Hypothalamus (tissue), 51 donors: Measurements from ENCODE around the gene UEVLD.
A peak's percentile ranks its signal among the peaks of the same experiment; 100 is the strongest.

ENCODE experiments used
- DNase-seq, 51 donors: peaks; one replicate each; lab custom pipeline; 2025; lab: John Stamatoyannopoulos, UW

UEVLD gene

DNA sequence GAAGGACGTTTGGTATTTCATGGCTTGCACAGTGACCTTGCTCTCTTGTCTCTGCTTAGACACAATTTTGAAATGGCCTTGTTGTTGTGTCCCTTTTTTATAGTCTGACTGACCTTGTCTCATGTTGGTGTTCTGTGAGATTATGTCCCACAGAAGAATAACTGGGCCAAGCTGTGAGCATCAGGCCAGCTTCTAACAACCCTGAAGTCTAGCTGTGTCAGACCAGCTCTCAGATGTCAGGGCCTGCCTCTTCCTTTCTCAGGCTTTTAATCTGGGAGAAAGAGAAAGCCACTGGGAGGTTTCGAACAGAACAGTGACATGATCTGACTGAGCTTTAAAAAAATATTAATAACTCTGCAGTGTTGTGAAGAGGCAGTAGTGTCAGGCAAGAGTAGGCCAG, 2.0 kb upstream of the UEVLD start:
- DNase-seq = no peak

DNA sequence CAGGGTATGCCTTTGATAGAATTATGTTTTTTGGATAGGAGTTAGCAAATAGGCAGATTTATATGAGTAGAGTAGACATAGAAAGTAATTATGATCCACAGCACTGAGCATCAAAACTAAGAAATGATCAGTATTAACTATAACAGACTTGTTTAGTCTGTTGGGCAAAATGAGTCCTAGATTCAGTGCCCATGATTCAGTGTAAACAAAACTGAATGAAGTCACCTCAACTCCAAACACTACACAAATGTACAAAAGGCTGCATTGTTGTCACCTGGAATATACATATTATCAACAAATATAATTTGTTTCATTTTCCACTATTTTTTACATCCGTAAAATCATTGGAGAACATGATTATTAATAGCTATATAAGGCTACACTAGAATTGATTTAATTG, 6.7 kb downstream of the UEVLD start:
- DNase-seq = no peak

DNA sequence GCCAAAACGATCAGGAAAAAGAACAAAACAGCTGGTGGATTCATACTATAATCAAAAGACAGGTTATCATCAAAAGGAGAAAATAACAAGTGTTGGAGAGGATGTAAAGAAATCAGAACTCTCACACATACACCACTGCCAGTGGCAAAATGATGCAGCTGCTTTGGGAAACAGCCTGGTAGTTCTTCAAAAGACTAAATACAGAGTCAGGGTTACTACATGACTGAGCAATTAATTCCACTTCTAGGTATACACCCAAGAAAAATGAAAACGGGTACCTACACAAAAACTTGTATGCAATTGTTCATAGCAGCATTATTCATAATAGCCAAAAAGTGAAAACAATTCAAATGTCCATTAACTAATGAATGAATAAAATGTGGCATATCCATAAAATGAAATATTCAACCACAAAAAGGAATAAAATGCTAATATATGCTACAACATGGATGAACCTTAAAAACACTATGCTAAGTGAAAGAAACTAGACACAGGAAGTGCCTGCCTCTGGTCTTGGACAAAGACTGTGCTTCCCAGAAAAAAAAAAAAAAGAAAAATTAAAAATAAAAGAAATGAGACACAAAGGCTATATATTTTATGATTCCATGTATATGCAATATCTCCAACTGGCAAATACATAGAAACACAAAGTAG, 8.3 kb downstream of the UEVLD start:
- no peak for DNase-seq

DNA sequence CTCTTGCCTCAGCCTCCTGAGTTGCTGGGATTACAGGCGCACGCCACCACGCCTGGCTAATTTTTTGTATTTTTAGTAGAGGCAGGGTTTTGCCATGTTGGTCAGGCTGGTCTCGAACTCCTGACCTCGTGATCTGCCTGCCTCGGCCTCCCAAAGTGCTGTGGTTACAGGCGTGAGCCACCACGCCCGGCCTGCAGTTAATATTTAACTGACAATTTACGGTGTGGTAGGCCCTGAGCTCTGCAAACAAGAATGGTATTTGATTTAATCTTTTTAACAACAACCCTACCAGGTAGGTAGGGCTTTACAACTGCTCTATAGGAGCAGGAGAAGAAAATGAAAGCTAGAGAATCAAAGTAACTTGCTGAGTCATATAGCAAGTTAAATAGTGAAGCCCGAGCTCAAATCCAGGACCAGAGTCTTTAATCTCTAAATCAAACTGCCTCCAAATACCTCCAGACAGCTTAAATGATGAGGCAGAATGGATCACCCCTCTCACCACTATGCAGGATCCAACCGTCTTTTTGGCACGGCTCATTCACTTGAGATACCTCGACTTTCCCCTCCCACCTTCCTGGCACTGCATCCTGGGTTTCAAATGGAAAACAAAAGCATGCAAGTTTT, 9.4 kb downstream of the UEVLD start:
- no peak for DNase-seq

DNA sequence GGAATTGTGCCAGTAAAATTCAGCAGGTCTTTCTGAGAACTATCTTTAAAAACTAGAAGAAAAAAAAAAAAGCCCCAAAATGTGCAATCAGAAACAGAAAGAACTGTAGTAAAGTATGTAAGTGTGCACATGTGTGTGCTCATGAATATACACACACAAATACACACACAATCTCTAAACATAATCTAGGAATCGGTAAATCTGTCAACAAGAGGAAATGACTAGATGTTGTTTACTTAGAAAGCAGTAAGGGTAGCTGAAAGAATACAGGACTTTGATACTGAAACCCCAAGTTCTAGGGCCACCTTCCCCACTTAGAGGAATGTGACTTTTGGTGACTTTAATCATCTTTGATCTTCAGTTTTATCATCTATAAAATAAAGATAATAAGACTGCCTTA, 13.2 kb downstream of the UEVLD start:
- DNase-seq = no peak

DNA sequence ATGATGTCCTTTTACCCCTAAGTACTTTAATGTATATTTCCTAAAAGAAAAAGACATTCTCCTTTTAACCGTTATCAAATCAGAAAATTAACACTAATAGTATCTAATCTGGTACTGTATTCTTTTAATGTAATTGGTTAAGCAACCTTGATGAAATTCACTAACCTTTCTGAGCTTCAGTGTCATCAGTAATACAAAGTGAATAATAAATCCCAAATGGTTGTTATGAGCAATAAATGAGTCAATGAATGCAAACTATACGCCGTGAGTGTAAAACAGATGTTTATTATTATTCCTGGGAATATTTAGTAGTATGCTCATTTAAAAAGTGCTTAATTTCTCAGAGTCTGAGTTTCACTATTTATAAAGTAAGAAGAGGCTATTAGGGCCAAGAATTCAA, 21.5 kb downstream of the UEVLD start:
- DNase-seq = no peak

DNA sequence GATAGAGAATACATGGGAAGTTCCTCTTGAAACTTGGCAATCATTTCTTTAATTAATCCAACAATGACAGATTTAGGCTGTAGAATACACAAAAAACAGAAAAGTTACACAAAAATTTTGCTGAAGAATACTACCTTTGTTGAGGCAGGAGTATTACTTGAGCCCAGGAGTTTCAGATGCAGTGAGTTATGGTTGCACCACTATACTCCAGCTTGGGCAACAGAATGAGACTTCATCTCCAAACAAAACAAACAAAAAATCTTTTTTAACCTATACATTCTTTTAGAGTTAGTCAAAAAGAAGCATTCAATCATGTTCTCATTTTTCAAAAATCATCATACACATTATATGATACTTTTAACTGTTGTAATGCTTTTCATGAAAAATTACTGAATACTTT, 22.1 kb downstream of the UEVLD start:
- DNase-seq = no peak

DNA sequence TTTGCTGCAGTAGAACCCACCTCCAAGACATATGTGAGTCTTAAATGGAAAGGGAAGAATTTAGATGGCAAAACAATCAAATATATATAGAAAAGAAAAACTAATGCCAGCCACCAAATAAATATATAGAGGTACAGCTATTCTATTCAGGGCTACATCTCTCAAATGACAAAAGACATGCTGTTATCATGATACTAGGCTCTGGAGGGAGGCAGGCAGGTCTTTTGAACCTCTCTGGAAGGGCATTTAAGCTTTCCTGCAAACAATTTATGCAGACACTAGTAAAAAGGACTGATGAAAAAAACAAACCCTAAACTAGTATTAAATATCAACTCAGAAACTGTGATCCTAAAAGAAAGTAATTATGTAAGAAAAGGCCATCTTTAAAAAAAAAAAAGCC, 24.4 kb downstream of the UEVLD start:
- DNase-seq = no peak

DNA sequence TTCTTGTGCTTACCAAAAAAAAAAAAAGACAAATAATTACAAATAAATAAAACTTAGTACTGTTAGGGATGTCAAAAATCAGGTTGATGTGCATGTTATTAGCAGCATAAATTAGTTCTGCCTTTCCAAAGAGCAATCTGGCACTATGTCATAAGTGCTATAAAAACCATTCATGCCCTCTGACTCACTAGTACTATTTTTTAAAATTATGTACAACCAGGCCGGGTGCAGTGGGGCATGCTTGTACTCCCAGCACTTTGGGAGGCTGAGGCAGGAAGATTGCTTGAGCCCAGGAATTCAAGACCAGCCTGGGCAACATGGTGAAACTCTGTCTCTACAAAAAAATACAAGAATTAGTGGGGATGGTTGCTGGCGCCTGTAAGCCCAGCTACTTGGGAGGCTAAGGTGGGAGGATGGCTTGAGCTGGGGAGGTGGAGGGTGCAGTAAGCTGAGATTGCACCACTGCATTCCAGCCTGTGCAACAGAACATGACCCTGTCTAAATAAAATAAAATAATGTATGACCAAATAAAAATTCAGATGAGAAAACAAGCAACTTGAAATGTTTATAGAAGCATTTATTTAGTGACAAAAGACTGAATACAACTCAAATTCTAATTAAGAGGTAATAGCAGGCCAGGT, 25.3 kb downstream of the UEVLD start:
- no peak for DNase-seq

DNA sequence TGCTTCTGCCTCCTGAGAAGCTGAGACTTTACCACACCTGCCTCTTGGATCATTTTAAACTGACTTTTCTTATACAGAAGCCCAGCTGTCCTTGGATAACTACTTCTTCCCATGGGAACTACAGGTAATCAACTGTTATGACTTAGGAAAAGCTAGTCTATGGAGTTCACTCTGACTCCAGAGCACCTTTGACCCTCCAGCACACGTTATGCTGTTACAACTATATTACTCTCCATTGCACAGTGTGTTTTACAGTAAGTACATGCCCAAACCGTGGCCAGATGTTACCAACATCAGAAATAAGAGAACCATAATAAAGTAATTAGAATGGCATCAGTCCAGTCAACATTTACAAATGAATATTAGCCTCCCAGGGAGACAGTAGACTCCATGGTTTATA, 40.5 kb downstream of the UEVLD start:
- DNase-seq = no peak

DNA sequence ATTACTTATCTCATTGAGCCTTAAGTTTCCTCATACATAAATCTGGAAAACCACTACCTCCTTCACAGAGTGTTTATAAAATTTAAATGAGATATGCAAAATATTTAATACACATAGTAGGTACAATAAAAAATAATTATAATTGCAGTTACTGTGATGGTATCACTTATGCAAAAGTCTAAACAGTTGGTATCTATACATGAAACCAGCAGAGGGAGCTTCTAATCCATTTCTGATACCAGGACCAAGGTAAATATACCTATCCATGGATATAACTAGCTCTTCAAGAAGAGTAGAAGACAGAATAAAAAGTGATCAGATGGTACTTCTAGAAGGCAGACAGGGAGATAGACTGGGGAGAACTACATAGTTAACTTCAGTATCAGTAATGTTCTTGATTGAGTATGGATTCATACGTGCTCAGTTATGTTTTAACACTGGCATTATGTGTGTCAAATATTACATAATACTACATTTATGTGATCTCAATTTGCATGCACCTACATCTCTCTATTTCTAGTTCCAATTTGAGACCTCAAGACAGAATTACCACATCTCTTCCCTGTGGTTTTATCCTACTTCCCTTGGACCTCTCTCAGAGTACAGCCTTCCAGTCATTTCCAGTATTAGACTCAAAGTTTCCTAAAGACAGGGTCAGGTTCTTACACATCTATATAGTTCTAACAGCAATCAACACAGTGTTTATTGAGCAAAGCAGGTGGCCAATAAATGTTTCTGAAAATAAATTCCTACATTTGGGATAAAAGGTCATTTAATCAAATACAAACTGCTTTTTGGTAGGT, 48.1 kb downstream of the UEVLD start:
- DNase-seq = peak in 1 of 51 donors; percentile 32

DNA sequence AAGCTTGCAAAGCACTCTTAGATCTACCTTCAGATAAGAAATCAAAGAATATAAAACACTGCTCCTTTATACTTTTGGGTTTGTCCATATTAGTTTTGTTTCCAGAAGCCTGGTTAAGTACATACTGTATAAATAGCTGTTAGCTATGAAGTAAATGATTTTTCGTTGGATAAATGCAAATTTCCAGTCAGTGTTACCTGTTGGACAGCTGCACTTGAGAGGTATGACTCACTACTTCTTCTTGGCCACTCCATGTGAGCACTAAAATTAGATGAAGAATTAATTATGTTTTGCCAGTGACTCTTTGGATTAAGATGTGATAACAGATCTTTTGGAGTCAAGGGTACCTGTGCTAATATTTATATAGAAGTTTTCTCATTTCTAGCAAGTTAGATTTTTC, 52.3 kb downstream of the UEVLD start:
- DNase-seq = no peak

DNA sequence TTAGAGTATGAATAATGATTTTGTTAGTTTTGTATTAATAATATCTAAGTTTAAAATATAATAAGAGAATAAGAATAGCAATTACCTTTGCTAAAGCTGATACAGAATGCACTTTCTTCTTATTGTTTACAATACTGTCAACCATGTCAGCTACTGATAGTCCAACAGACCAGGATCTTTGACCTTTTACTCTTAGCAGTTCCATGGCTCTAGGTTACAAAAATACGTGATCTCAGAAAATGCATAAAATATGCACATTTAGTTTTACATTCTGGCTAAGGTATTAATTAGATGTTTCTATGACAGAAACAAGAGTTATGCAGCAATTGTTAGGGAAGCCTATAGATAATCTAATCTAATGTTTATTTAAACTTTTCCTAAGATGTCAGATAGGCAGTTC, 54.3 kb downstream of the UEVLD start:
- no peak for DNase-seq

DNA sequence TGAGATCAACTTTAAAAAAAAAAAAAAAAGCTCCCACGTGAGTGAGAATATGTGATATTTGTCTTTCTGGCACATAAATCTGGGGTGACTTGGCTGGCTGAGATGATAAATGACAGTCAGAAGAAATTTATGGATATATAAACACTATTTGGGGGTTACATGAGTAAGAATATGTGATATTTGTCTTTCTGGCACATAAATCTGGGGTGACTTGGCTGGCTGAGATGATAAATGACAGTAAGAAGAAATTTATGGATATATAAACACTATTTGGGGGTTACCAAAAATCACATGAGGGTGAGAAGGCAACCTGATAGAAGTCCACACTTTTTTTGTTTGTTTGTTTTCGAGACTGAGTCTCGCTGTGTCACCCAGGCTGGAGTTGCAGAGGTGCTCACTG, 55.2 kb downstream of the UEVLD start:
- no peak for DNase-seq

DNA sequence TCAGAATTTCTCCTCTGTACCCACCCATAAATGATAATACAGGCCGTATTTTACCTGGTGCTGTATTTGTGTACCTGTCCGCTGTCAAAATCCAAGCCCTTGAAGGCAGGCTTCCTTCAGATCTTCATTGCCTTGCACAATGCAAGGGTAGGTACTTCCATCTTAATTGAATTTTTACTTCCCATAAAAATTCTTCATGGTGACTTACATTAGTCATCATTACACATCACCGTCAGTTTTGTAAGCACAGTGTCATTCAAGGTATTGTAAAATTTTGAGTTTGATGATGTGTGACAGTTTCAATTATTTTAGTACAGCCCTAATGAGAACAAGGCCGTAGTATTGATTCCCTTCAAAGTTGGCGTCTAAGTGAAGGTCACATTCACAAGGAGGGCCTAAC, 61.0 kb downstream of the UEVLD start:
- DNase-seq = peak in 1 of 51 donors; percentile 19

DNA sequence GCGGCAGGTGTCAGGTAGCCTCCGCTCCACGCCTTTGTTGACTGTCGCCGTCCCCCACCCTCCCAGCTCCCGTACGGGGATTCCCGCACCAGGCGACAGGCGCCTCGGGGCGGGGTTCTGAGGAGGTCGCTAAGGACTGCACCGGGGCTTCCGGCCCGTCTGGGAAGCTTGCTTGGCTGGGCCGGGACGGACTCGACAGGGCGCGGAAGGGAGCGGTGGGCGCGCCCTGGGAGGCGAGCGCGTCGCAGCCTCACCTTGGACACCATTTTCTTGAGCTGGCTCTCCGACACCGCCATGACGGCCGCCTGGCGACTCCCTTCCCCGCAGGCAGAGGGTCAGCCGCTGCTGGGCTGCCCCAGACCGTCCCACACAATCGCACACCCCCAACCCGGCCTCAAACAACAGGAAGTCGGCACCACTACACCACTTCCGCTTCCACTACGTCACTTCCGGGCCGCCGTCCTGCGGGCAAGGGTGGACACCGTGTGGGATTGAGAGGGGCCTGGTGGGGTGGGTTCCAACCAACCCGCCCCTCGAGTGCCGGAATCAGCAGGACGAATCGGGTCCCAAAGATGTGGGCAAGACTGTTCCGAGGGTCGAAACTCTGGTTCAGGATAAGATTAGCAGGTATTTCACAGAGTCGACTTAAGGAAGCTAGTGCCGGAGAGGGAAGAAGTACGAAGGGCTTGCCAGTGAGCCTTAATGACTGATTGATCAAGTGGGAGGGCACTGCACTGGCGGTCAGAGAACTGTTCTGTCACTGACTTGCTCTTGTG, 61.8 kb downstream of the UEVLD start, which contains the start of gene TSG101:
TSG101 (minus strand) TSS at position 422 of the 776 bp plus-strand sequence; CDS start at position 296, 126 bp downstream.
- peak; percentile 59 to 96 (median 87) for DNase-seq

DNA sequence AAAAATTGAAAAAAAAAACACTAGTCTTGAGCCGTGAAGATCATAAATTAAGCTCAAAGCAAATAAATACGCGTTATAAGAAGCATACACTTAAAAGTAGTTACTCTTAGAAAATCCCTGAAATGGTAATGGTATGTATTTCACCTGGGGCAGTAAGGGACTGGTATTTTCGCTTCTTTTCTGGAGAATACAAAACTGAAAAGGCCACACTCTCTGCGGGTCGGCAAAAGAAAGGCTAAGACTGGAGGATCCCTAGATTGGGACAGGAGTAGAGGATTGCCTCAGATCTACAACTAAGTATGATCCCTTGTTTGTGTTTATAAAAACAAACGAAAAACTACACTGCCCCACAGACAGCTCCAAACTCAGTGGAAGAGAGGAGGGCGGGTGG, 62.4 kb downstream of the UEVLD start:
- DNase-seq = no peak

DNA sequence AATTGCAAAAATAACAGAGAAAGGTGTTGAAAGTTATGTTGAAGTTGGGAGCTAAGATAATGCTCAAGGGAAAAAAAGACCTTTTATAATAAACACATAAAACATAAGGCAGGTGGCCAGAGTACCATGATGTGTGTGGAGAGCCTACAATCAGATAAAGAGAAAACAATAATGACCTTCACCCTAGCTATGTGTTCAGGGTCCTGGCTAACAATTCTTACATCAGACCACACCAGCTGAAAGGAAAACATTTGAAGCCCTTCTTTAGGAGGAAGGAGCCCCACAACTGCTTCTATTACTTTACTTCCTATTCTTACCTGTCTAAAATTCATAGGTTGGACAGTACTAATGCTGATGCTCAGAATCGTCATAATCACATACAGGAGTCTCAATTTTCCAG, 64.3 kb downstream of the UEVLD start:
- no peak for DNase-seq

DNA sequence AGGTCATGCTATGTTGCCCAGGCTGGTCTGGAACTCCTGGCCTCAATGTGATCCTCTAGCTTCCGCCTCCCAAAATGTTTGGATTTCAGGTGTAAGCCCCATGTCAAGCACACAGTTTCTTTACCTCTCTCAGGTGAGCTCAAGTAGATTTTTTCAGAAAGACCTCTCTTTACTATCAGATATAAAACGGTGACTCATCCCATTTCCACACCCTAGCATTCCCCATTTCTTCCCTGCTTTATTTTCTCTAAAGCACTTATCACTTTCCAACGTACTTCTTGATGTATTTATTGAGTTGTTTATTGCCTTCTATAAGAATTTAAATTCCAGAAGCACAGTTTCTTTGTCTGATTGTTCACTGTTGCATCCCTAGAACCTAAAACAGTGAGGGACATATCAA, 65.5 kb downstream of the UEVLD start:
- DNase-seq = no peak

DNA sequence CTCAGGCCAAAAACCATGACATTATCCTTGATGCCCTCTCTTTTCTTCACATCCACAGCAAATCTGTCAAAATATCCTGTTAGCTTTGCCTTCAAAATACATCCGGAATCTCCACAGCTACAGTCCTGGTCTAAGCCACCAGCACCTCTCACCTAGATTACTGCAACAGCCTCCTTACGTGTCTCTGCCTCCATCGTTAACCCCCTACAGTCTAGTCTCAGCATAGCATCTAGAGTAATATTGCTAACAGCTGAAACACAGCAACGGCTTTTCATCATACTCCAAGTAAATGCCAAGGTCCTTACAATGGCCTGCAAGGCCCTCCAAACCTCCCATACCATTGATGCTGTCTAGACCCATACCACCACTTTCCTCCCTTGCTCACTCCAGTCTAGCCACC, 66.1 kb downstream of the UEVLD start:
- DNase-seq = no peak

DNA sequence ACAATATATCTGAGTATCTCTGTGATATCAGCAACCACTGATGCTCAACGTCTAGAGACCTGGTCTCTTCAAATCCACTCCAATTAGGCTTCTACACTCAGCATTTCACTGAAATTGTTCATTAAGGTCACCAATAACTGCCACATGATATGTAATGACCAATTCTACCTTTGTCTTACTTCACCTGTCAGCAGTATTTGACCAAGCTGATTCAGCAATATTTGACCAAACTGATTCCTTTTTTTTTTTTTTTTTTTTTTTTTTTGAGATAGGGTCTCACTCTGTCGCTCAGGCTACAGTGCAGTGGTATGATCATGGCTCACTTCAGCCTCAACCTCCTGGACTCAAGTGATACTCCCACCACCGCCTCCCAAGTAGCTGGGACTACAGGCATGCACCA, 67.4 kb downstream of the UEVLD start:
- DNase-seq = no peak
